ENCODE data around the gene S1PR5. TPM values are rescaled to one million over a fixed set of nuclear protein-coding genes. Genes with fewer than 3 reads are reported as not detected.

The S1PR5 gene
- polyA plus RNA-seq, 3 donors = 0.18 to 0.46 TPM; not detected in 1

DNA sequence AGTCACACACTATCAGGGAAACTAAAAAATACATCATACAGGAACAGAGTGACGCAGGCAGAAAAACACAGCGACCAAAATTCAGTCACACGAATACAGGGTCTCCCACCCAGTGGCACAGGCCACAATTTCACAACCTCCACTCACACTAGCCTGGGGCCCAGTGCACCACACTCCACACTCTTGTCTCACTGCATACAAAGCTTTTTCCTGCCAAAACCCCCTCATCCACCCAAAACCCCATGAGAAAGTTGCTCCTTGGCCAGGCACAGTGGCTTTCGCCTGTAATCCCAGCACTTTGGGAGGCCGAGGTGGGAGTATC is 1.2 kb downstream of the S1PR5 start:
- H3K4me1 Mint-ChIP-seq = peaks cover 41% of the 10 kb centered on the region
- Histone ChIP-seq H3K9me3 (replicated peaks in 1 of 2; ENCODE audit: control insufficient read depth in 1 of 2, insufficient read depth in 1 of 2, low read length in 2 of 2) (peaks cover 0 to 44% of the 10 kb centered on the region in 2 donors), H3K9ac (ENCODE audit: insufficient read depth, low read length, poor library complexity, severe bottlenecking) (no peak overlapping the region), H3K79me2 (ENCODE audit: insufficient read depth, low read length) (no peaks in the 10 kb centered on the region), H3K36me3 (replicated peaks in 1 of 2; ENCODE audit: control insufficient read depth in 1 of 2, insufficient read depth in 2 of 2, low read length in 2 of 2) (no peaks in the 10 kb centered on the region), H3K4me1 (ENCODE audit: control insufficient read depth in 1 of 2, insufficient read depth in 2 of 2, low read length in 2 of 2) (peaks cover 23 to 40% of the 10 kb centered on the region in 2 donors), H2AFZ (ENCODE audit: insufficient read depth, low read depth, low read length, poor library complexity, severe bottlenecking) (no peak overlapping the region), H3K27ac (ENCODE audit: low read depth in 1 of 2, low read length in 2 of 2) (no peak overlapping the region), H3K27me3 (ENCODE audit: control insufficient read depth in 2 of 2, insufficient read depth in 2 of 2, low read length in 2 of 2) (peaks cover 50 to 73% of the 10 kb centered on the region in 2 donors), H3K4me3 (replicated peaks in 1 of 3; ENCODE audit: low read depth in 2 of 3, low read length in 3 of 3) (no peak overlapping the region), H4K20me1 (ENCODE audit: insufficient read depth, low read length) (no peaks in the 10 kb centered on the region), H3K4me2 (replicated peaks; ENCODE audit: extremely low read depth, low read length, poor library complexity, severe bottlenecking) (no peak overlapping the region)
- H3K27ac Mint-ChIP-seq = no peak overlapping the region
- peaks cover 0 to 24% (median 16%) of the 10 kb centered on the region in 7 donors for H3K9me3 Mint-ChIP-seq
- TF ChIP-seq, protein P1, sequence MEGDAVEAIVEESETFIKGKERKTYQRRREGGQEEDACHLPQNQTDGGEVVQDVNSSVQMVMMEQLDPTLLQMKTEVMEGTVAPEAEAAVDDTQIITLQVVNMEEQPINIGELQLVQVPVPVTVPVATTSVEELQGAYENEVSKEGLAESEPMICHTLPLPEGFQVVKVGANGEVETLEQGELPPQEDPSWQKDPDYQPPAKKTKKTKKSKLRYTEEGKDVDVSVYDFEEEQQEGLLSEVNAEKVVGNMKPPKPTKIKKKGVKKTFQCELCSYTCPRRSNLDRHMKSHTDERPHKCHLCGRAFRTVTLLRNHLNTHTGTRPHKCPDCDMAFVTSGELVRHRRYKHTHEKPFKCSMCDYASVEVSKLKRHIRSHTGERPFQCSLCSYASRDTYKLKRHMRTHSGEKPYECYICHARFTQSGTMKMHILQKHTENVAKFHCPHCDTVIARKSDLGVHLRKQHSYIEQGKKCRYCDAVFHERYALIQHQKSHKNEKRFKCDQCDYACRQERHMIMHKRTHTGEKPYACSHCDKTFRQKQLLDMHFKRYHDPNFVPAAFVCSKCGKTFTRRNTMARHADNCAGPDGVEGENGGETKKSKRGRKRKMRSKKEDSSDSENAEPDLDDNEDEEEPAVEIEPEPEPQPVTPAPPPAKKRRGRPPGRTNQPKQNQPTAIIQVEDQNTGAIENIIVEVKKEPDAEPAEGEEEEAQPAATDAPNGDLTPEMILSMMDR (IDR thresholded peaks at IDR 0.05) = no peak
- peaks cover 3 to 22% of the 10 kb centered on the region in 2 donors for H3K36me3 Mint-ChIP-seq
- no peak for DNase-seq
- WGBS (ENCODE audit: insufficient coverage) = 79% methylated on average over 5 of the region's 5 CpGs
- peaks cover 67 to 85% (median 72%) of the 10 kb centered on the region in 3 donors for H3K27me3 Mint-ChIP-seq (ENCODE audit: low read depth in 3 of 3)
- peak overlapping the region in 1 of 2 donors; percentile 63 for H3K4me3 Mint-ChIP-seq
- intact Hi-C loops (cut with micrococcal nuclease) = no loop called here

GRCh38 chr19:10514211-10515145 is 2.8 kb downstream of the S1PR5 start:
- H3K4me1 Mint-ChIP-seq = peaks cover 40% of the 10 kb centered on the region
- no peak overlapping the region for H3K27ac Mint-ChIP-seq
- peaks cover 0 to 23% (median 16%) of the 10 kb centered on the region in 7 donors for H3K9me3 Mint-ChIP-seq
- TF ChIP-seq, protein P1 (IDR thresholded peaks at IDR 0.05) = peak; percentile 7
- Histone ChIP-seq H3K9ac (ENCODE audit: insufficient read depth, low read length, poor library complexity, severe bottlenecking) (no peak overlapping the region), H3K27ac (ENCODE audit: low read depth in 1 of 2, low read length in 2 of 2) (no peak overlapping the region), H3K4me3 (replicated peaks in 1 of 3; ENCODE audit: low read depth in 2 of 3, low read length in 3 of 3) (no peak overlapping the region), H4K20me1 (ENCODE audit: insufficient read depth, low read length) (no peaks in the 10 kb centered on the region), H3K27me3 (ENCODE audit: control insufficient read depth in 2 of 2, insufficient read depth in 2 of 2, low read length in 2 of 2) (peaks cover 50 to 66% of the 10 kb centered on the region in 2 donors), H2AFZ (ENCODE audit: insufficient read depth, low read depth, low read length, poor library complexity, severe bottlenecking) (no peak overlapping the region), H3K79me2 (ENCODE audit: insufficient read depth, low read length) (no peaks in the 10 kb centered on the region), H3K9me3 (replicated peaks in 1 of 2; ENCODE audit: control insufficient read depth in 1 of 2, insufficient read depth in 1 of 2, low read length in 2 of 2) (peaks cover 0 to 44% of the 10 kb centered on the region in 2 donors), H3K36me3 (replicated peaks in 1 of 2; ENCODE audit: control insufficient read depth in 1 of 2, insufficient read depth in 2 of 2, low read length in 2 of 2) (no peaks in the 10 kb centered on the region), H3K4me2 (replicated peaks; ENCODE audit: extremely low read depth, low read length, poor library complexity, severe bottlenecking) (no peak overlapping the region), H3K4me1 (ENCODE audit: control insufficient read depth in 1 of 2, insufficient read depth in 2 of 2, low read length in 2 of 2) (peaks cover 27 to 47% of the 10 kb centered on the region in 2 donors)
- intact Hi-C loops (cut with micrococcal nuclease) = no loop called here
- no peak for DNase-seq
- H3K4me3 Mint-ChIP-seq = peak overlapping the region; percentile 20 to 92
- WGBS (ENCODE audit: insufficient coverage) = 2% methylated on average over 99 of the region's 107 CpGs
- peaks cover 59 to 73% (median 62%) of the 10 kb centered on the region in 3 donors for H3K27me3 Mint-ChIP-seq (ENCODE audit: low read depth in 3 of 3)
- H3K36me3 Mint-ChIP-seq = peaks cover 3 to 21% of the 10 kb centered on the region in 2 donors

Measured in CD14-positive monocyte (primary cell).